SK-N-SH (cell line): ENCODE data around the gene UBE2D1.

Source experiments
- CTCF ChIP-seq: fragments of 200-600 bp; sonication (generic); IDR thresholded peaks from 2 replicates; pipeline ENCODE4 v1.6.1; 2017; ENCODE audit warnings: antibody characterized with exemption, mild to moderate bottlenecking, moderate library complexity
- EP300 ChIP-seq, 2 experiments: IDR thresholded peaks; 2 replicates each; pipeline versions ENCODE4 v1.4.0 to v1.6.1; 2012; ENCODE audit warnings: borderline replicate concordance in 1 of 2, low read depth in 1 of 2, low read length in 1 of 2
- GABPA ChIP-seq: IDR thresholded peaks from 2 replicates; pipeline ENCODE4 v1.4.0; 2012; ENCODE audit warnings: low read depth, mild to moderate bottlenecking
- NFIC ChIP-seq: IDR thresholded peaks from 2 replicates; pipeline ENCODE4 v1.4.0; 2012; ENCODE audit warnings: borderline replicate concordance
- PBX3 ChIP-seq: IDR thresholded peaks from 2 replicates; pipeline ENCODE4; 2012
- RAD21 ChIP-seq: IDR thresholded peaks from 2 replicates; pipeline ENCODE4 v1.6.1; 2012; ENCODE audit warnings: mild to moderate bottlenecking, low read length
- TCF12 ChIP-seq: IDR thresholded peaks from 2 replicates; pipeline ENCODE4 v1.4.0; 2012
- USF1 ChIP-seq: IDR thresholded peaks from 2 replicates; pipeline ENCODE4 v1.4.0; 2012; ENCODE audit warnings: low read depth, borderline replicate concordance

GRCh38 chr10:58415757-58416156 lies 81.0 kb downstream of the UBE2D1 start:
- TF ChIP-seq CTCF (no peak), PBX3 (no peak), USF1 (no peak), NFIC (no peak), TCF12 (no peak), EP300 (IDR thresholded peaks at IDR 0.05; ENCODE audit: borderline replicate concordance in 1 of 2, low read depth in 1 of 2, low read length in 1 of 2) (no peak), GABPA (no peak), RAD21 (no peak)
